EH (cell line): Measurements from ENCODE around the gene TLE1.

Source experiments
- DNase-seq: peaks from one replicate; pipeline ENCODE4 v3.0.0-alpha.2; 2015; ENCODE audit warnings: low read depth

TLE1 gene

GRCh38 chr9:81573415-81574321 lies 115.7 kb downstream of the TLE1 start:
- no peak for DNase-seq

- no peak for DNase-seq
These were observed 119.3 kb downstream of the TLE1 start for GRCh38 chr9:81570083-81570482.

GRCh38 chr9:81566074-81566698 lies 123.2 kb downstream of the TLE1 start:
- DNase-seq, result peak; percentile 56

- DNase-seq, result peak; percentile 40
These were observed 123.7 kb downstream of the TLE1 start for GRCh38 chr9:81565609-81566008.

- DNase-seq, result no peak
These were observed 124.2 kb downstream of the TLE1 start for GRCh38 chr9:81565144-81565543.

GRCh38 chr9:81564632-81565031 lies 124.7 kb downstream of the TLE1 start:
- DNase-seq, result no peak

GRCh38 chr9:81563739-81564138 lies 125.6 kb downstream of the TLE1 start:
- DNase-seq, result peak; percentile 11

- DNase-seq, result no peak
These were observed 126.3 kb downstream of the TLE1 start for GRCh38 chr9:81563020-81563407.

GRCh38 chr9:81562231-81563019 lies 126.9 kb downstream of the TLE1 start:
- DNase-seq, result peak; percentile 89

- no peak for DNase-seq
These were observed 128.3 kb downstream of the TLE1 start for GRCh38 chr9:81560851-81561732.

GRCh38 chr9:81559709-81560108 lies 129.6 kb downstream of the TLE1 start:
- DNase-seq, result peak; percentile 95

- no peak for DNase-seq
These were observed 130.2 kb downstream of the TLE1 start for GRCh38 chr9:81559197-81559596.

GRCh38 chr9:81558091-81558830 lies 131.1 kb downstream of the TLE1 start:
- DNase-seq, result peak; percentile 91

GRCh38 chr9:81557452-81558090 lies 131.8 kb downstream of the TLE1 start:
- DNase-seq, result no peak

GRCh38 chr9:81556923-81557322 lies 132.4 kb downstream of the TLE1 start:
- DNase-seq, result no peak

- DNase-seq, result no peak
These were observed 136.8 kb downstream of the TLE1 start for GRCh38 chr9:81552581-81552991.

GRCh38 chr9:81550207-81550583 lies 139.2 kb downstream of the TLE1 start:
- DNase-seq, result no peak

GRCh38 chr9:81549500-81550206 lies 139.7 kb downstream of the TLE1 start:
- no peak for DNase-seq

- no peak for DNase-seq
These were observed 140.4 kb downstream of the TLE1 start for GRCh38 chr9:81548911-81549310.

- DNase-seq, result no peak
These were observed 142.9 kb downstream of the TLE1 start for GRCh38 chr9:81546489-81546888.
